Gastroesophageal sphincter (tissue), 3 donors: ENCODE data around the gene MREG.

ENCODE experiments used
- EP300 ChIP-seq: sonication (generic); formaldehyde crosslinking; IDR thresholded peaks from one replicate; pipeline ENCODE4 v1.6.1; 2017; ENCODE audit warnings: antibody characterized with exemption, mild to moderate bottlenecking
- POLR2A ChIP-seq, 2 donors: fragments of 450-650 bp; IDR thresholded peaks; one replicate each; pipeline ENCODE4 v1.6.1; 2017; ENCODE audit warnings: antibody characterized with exemption in 2 of 2, mild to moderate bottlenecking in 2 of 2, moderate library complexity in 1 of 2
- POLR2AphosphoS5 ChIP-seq: sonication (generic); formaldehyde crosslinking; IDR thresholded peaks from one replicate; pipeline ENCODE4 v1.6.1; 2017; ENCODE audit warnings: antibody characterized with exemption
- TF ChIP-seq, protein P1 (sequence below), 4 experiments: fragments of 200-600 bp in 2 of 4; fragments of 450-650 bp in 2 of 4; sonication (generic) in 1 of 4; IDR thresholded peaks; one replicate each; pipeline ENCODE4 v1.5.1; 2017 to 2019; ENCODE audit warnings: antibody characterized with exemption in 4 of 4, mild to moderate bottlenecking in 2 of 4, moderate library complexity in 2 of 4

DNA sequence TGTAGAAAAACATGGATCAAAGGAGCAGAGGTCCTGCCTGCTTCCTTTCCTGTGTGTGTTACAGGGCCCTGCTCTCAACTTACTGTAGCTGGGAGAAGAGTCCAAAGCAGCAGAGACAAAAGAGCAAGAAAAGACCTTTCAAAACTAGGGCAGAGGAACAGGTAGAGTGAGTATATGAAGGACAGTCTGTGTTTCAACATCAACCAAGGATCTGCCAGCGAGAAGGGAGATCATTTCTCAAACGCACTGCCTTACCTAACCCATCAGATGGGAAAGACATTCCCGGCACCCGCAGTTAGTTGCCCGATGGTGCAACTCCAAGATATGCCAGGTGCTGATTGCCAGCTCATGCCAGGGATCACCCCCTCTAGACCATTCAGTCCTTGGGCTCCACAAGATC is 41.7 kb downstream of the MREG start:
- TF ChIP-seq, protein P1, sequence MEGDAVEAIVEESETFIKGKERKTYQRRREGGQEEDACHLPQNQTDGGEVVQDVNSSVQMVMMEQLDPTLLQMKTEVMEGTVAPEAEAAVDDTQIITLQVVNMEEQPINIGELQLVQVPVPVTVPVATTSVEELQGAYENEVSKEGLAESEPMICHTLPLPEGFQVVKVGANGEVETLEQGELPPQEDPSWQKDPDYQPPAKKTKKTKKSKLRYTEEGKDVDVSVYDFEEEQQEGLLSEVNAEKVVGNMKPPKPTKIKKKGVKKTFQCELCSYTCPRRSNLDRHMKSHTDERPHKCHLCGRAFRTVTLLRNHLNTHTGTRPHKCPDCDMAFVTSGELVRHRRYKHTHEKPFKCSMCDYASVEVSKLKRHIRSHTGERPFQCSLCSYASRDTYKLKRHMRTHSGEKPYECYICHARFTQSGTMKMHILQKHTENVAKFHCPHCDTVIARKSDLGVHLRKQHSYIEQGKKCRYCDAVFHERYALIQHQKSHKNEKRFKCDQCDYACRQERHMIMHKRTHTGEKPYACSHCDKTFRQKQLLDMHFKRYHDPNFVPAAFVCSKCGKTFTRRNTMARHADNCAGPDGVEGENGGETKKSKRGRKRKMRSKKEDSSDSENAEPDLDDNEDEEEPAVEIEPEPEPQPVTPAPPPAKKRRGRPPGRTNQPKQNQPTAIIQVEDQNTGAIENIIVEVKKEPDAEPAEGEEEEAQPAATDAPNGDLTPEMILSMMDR (IDR thresholded peaks at IDR 0.05) = no peak
- TF ChIP-seq POLR2AphosphoS5 = no peak
- no peak for TF ChIP-seq POLR2A (IDR thresholded peaks at IDR 0.05)
- TF ChIP-seq EP300 = no peak
